ENCODE results near the gene ERC2. TPM values are rescaled to one million over a fixed set of nuclear protein-coding genes. Genes with fewer than 3 reads are reported as not detected.

ERC2 gene
- total RNA-seq, 1 donor from 2014 or later: 7.4 TPM

DNA sequence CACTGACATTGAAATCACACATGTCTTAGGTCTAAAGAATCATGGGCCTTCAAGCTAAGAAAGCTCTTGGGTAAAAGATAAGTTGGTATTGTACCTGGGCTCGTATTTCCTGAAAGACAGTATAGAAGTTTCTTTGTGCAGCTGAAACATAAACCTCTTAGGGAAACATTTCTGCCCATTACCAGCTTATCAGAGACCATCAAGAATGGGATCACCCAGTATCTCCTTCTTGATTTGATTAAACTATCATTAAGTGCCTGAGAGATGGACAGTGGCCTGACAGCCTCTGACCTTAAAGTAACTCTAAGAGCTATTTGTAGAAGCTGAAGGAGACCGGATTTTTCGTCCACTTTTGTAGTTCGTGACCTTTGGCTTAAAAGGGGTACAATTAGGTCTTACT lies 265.3 kb downstream of the ERC2 start:
- H4K20me1 ChIP-seq (ENCODE audit: insufficient read depth, low read length): no peaks in the 10 kb centered on the region
- no peak overlapping the region for H3K4me2 ChIP-seq (ENCODE audit: low read length)
- TF ChIP-seq, protein P1, sequence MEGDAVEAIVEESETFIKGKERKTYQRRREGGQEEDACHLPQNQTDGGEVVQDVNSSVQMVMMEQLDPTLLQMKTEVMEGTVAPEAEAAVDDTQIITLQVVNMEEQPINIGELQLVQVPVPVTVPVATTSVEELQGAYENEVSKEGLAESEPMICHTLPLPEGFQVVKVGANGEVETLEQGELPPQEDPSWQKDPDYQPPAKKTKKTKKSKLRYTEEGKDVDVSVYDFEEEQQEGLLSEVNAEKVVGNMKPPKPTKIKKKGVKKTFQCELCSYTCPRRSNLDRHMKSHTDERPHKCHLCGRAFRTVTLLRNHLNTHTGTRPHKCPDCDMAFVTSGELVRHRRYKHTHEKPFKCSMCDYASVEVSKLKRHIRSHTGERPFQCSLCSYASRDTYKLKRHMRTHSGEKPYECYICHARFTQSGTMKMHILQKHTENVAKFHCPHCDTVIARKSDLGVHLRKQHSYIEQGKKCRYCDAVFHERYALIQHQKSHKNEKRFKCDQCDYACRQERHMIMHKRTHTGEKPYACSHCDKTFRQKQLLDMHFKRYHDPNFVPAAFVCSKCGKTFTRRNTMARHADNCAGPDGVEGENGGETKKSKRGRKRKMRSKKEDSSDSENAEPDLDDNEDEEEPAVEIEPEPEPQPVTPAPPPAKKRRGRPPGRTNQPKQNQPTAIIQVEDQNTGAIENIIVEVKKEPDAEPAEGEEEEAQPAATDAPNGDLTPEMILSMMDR (IDR thresholded peaks at IDR 0.05; ENCODE audit: insufficient read depth, low read depth, low read length): no peak
- no peak for TF ChIP-seq EZH2 (IDR thresholded peaks at IDR 0.05; ENCODE audit: insufficient read depth, low read length)
- no peaks in the 10 kb centered on the region for H3K36me3 ChIP-seq (ENCODE audit: insufficient read depth, low read length)
- no peak overlapping the region for H3K27ac ChIP-seq (ENCODE audit: low read depth, low read length)
- no peak for DNase-seq (ENCODE audit: low read depth)
- Mint-ChIP-seq H3K27ac (ENCODE audit: unreplicated experiment) (no peak overlapping the region), H3K27me3 (ENCODE audit: low read depth, unreplicated experiment) (no peaks in the 10 kb centered on the region), H3K36me3 (ENCODE audit: low read depth, unreplicated experiment) (no peaks in the 10 kb centered on the region), H3K9me3 (ENCODE audit: unreplicated experiment) (peaks cover 1% of the 10 kb centered on the region), H3K4me3 (ENCODE audit: unreplicated experiment) (no peak overlapping the region), H3K4me1 (ENCODE audit: low read depth, unreplicated experiment) (no peaks in the 10 kb centered on the region)
- no peaks in the 10 kb centered on the region for H3K4me1 ChIP-seq (ENCODE audit: insufficient read depth, low read length)
- no peak overlapping the region for H3K4me3 ChIP-seq (ENCODE audit: insufficient read depth, low read depth, low read length)
- no peak overlapping the region for H2AFZ ChIP-seq (ENCODE audit: low read depth, low read length)
- FAIRE-seq: no peak
- H3K27me3 ChIP-seq (ENCODE audit: insufficient read depth, low read length): no peaks in the 10 kb centered on the region
- no peaks in the 10 kb centered on the region for H3K9me3 ChIP-seq (ENCODE audit: insufficient read depth, low read depth, low read length)
- no peaks in the 10 kb centered on the region for H3K79me2 ChIP-seq (ENCODE audit: insufficient read depth, low read length)
- no peak overlapping the region for H3K9ac ChIP-seq (ENCODE audit: low read length)

DNA sequence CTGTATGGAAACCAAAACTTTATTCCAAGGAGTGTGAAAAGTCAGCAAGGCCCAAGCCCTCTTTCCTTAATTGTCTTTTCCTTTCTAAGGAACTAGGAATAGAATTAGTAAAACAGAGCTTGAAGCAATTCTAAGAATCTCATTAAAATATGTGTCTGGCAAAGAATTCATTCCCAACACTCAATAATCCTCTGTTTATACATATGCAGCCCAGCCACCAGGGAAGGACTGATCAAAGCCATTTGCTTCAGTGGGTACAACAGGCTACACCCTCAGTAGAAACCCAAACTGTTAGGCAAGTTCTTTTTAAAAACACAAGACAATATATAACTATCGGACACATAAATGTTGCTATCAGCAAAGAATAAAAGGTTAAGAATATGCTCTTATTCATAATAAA lies 266.9 kb downstream of the ERC2 start:
- Histone ChIP-seq H3K27ac (ENCODE audit: low read depth, low read length) (no peak overlapping the region), H3K9me3 (ENCODE audit: insufficient read depth, low read depth, low read length) (no peaks in the 10 kb centered on the region), H3K27me3 (ENCODE audit: insufficient read depth, low read length) (no peaks in the 10 kb centered on the region), H3K9ac (ENCODE audit: low read length) (no peak overlapping the region), H3K36me3 (ENCODE audit: insufficient read depth, low read length) (no peaks in the 10 kb centered on the region), H3K4me1 (ENCODE audit: insufficient read depth, low read length) (no peaks in the 10 kb centered on the region), H3K4me3 (ENCODE audit: insufficient read depth, low read depth, low read length) (no peak overlapping the region), H3K4me2 (ENCODE audit: low read length) (no peak overlapping the region), H4K20me1 (ENCODE audit: insufficient read depth, low read length) (no peaks in the 10 kb centered on the region), H3K79me2 (ENCODE audit: insufficient read depth, low read length) (no peaks in the 10 kb centered on the region), H2AFZ (ENCODE audit: low read depth, low read length) (no peak overlapping the region)
- Mint-ChIP-seq H3K4me3 (ENCODE audit: unreplicated experiment) (no peak overlapping the region), H3K27ac (ENCODE audit: unreplicated experiment) (no peak overlapping the region), H3K4me1 (ENCODE audit: low read depth, unreplicated experiment) (no peaks in the 10 kb centered on the region), H3K27me3 (ENCODE audit: low read depth, unreplicated experiment) (no peaks in the 10 kb centered on the region), H3K9me3 (ENCODE audit: unreplicated experiment) (peaks cover 1% of the 10 kb centered on the region), H3K36me3 (ENCODE audit: low read depth, unreplicated experiment) (no peaks in the 10 kb centered on the region)
- FAIRE-seq (no peak), DNase-seq (ENCODE audit: low read depth) (no peak)
- TF ChIP-seq EZH2 (IDR thresholded peaks at IDR 0.05; ENCODE audit: insufficient read depth, low read length): no peak
- TF ChIP-seq, protein P1 (IDR thresholded peaks at IDR 0.05; ENCODE audit: insufficient read depth, low read depth, low read length): no peak

- DNase-seq (ENCODE audit: low read depth) (no peak), FAIRE-seq (no peak)
- no peak for TF ChIP-seq EZH2 (IDR thresholded peaks at IDR 0.05; ENCODE audit: insufficient read depth, low read length)
- TF ChIP-seq, protein P1 (IDR thresholded peaks at IDR 0.05; ENCODE audit: insufficient read depth, low read depth, low read length): no peak
- H3K79me2 ChIP-seq (ENCODE audit: insufficient read depth, low read length): no peaks in the 10 kb centered on the region
- no peak overlapping the region for H3K4me3 ChIP-seq (ENCODE audit: insufficient read depth, low read depth, low read length)
- no peaks in the 10 kb centered on the region for H3K36me3 ChIP-seq (ENCODE audit: insufficient read depth, low read length)
- Mint-ChIP-seq H3K9me3 (ENCODE audit: unreplicated experiment) (peaks cover 1% of the 10 kb centered on the region), H3K27ac (ENCODE audit: unreplicated experiment) (no peak overlapping the region), H3K4me3 (ENCODE audit: unreplicated experiment) (no peak overlapping the region), H3K36me3 (ENCODE audit: low read depth, unreplicated experiment) (no peaks in the 10 kb centered on the region), H3K27me3 (ENCODE audit: low read depth, unreplicated experiment) (no peaks in the 10 kb centered on the region), H3K4me1 (ENCODE audit: low read depth, unreplicated experiment) (no peaks in the 10 kb centered on the region)
- H3K4me2 ChIP-seq (ENCODE audit: low read length): no peak overlapping the region
- H2AFZ ChIP-seq (ENCODE audit: low read depth, low read length): no peak overlapping the region
- H3K9ac ChIP-seq (ENCODE audit: low read length): no peak overlapping the region
- H3K4me1 ChIP-seq (ENCODE audit: insufficient read depth, low read length): no peaks in the 10 kb centered on the region
- H3K27me3 ChIP-seq (ENCODE audit: insufficient read depth, low read length): no peaks in the 10 kb centered on the region
- H3K27ac ChIP-seq (ENCODE audit: low read depth, low read length): no peak overlapping the region
- no peaks in the 10 kb centered on the region for H3K9me3 ChIP-seq (ENCODE audit: insufficient read depth, low read depth, low read length)
- no peaks in the 10 kb centered on the region for H4K20me1 ChIP-seq (ENCODE audit: insufficient read depth, low read length)
Measured at GRCh38 chr3:56200251-56200650, 268.0 kb downstream of the ERC2 start.

Data from astrocyte (in vitro differentiated cells and primary cell).